ENCODE measurements around the gene CTNNA3.

DNA sequence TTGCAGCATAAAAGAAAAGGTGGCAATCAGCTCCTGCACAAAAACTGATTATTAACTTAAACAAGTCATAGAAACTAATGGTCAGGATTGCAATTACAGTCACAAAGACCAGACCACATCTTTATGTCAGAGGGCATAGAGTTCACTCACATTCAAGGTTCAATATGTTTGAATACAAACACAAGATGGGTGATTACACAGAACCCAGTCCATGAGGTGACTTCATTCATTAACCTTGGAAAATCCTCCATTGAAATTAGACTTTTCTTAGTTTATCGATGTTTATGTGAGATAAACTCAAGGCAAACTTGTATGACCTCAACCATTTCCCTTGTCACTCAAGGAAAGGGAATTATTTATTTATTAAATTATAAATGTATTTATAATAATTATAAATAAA is 1158.8 kb downstream of the CTNNA3 start:
- TF ChIP-seq, protein P1, sequence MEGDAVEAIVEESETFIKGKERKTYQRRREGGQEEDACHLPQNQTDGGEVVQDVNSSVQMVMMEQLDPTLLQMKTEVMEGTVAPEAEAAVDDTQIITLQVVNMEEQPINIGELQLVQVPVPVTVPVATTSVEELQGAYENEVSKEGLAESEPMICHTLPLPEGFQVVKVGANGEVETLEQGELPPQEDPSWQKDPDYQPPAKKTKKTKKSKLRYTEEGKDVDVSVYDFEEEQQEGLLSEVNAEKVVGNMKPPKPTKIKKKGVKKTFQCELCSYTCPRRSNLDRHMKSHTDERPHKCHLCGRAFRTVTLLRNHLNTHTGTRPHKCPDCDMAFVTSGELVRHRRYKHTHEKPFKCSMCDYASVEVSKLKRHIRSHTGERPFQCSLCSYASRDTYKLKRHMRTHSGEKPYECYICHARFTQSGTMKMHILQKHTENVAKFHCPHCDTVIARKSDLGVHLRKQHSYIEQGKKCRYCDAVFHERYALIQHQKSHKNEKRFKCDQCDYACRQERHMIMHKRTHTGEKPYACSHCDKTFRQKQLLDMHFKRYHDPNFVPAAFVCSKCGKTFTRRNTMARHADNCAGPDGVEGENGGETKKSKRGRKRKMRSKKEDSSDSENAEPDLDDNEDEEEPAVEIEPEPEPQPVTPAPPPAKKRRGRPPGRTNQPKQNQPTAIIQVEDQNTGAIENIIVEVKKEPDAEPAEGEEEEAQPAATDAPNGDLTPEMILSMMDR (IDR thresholded peaks at IDR 0.05 in 8 of 11, conservative IDR thresholded peaks at IDR 0.05 in 3 of 11), result no peak
- TF ChIP-seq POLR2AphosphoS5 (IDR thresholded peaks at IDR 0.05) (no peak), POLR2A (IDR thresholded peaks at IDR 0.05) (no peak)

Measured in spleen (tissue), 7 donors.